Medulla oblongata (tissue), 1 donor: ENCODE measurements around the gene TSPY1.
"Not testable (repeated sequence)": the region's sequence is repeated elsewhere in the genome, so short reads cannot be mapped to it uniquely, and the experiment has no call there.

Source experiments
- DNase-seq: peaks from one replicate; pipeline ENCODE4 v3.0.0-alpha.2; 2015; ENCODE audit errors: extremely low spot score

TSPY1 gene, protein sequence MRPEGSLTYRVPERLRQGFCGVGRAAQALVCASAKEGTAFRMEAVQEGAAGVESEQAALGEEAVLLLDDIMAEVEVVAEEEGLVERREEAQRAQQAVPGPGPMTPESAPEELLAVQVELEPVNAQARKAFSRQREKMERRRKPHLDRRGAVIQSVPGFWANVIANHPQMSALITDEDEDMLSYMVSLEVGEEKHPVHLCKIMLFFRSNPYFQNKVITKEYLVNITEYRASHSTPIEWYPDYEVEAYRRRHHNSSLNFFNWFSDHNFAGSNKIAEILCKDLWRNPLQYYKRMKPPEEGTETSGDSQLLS

DNA sequence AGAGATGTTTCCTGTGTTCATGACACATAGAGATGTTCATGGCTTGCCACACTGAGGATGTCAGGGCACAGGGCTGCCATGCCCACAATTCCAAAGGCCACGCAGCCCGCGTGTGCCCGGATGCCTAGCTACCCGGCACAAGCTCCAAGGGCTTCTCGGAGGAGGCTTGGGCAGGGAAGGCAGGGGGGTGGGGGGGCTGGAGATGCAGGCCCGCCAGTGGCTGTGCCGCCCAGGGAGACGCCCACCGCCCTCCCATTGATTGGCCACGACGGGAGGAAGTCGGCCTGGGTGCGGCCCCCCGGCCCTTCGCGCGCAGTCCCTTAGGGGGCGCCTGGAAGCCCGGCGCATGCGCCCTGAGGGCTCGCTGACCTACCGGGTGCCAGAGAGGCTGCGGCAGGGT, at the start of gene TSPY1:
Gene TSPY1, plus strand, starts transcription at position 301 of the 400 bp plus-strand sequence. Its CDS starts 46 bp downstream, at position 347.
- DNase-seq = not testable (repeated sequence)

DNA sequence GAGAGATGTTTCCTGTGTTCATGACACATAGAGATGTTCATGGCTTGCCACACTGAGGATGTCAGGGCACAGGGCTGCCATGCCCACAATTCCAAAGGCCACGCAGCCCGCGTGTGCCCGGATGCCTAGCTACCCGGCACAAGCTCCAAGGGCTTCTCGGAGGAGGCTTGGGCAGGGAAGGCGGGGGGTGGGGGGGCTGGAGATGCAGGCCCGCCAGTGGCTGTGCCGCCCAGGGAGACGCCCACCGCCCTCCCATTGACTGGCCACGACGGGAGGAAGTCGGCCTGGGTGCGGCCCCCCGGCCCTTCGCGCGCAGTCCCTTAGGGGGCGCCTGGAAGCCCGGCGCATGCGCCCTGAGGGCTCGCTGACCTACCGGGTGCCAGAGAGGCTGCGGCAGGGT, 20.2 kb downstream of the TSPY1 start, which contains the start of gene TSPY9:
Gene TSPY9, plus strand, starts transcription at position 301 of the 400 bp plus-strand sequence. Its CDS starts 46 bp downstream, at position 347.
- DNase-seq = not testable (repeated sequence)

DNA sequence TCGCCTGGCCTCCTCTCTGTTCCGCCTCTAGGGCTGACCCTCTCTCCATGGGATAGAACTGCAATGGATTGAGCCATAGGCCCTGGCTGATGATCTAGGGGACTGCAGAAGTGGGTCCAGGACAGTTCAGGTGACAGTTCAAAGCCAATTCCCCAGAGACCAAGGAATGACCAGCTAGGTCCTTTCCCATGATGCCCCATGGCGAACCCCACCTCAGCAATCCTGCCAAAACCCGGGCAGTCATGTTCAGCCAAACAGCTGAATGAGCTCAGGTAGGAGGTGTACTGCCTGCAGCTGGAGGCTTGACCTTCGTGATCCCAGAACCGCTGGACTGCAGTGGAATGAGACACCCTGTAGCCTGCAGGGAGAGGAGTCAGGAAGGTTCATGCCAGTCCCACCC, 37.6 kb downstream of the TSPY1 start:
- DNase-seq = not testable (repeated sequence)

DNA sequence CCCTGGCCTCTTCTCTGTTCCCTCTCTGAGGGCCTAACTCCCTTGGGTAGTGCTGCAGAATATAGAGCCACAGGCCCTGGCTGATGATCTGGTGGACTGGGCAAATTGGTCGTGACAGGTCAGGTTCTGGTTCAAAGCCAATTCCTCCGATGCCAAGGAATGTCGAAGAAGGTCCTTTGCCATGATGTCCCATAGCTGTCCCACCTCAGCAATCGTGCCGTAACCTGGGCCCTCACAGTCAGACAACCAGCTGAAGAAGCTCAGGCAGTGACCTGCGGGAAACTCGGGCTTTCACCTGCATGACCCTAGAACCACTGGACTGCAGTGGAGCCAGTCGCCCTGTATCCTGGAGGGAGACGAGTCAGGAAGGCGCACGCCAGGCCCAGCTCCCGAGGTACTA, 49.5 kb downstream of the TSPY1 start:
- not testable (repeated sequence) for DNase-seq
